Lung (tissue), 12 donors: ENCODE results near the gene NTM. TPM values are rescaled to one million over a fixed set of nuclear protein-coding genes. Genes with fewer than 3 reads are reported as not detected.

Source experiments
- ATAC-seq: fragments of 200-7000 bp; cut with Tn5 transposase; one replicate; pipeline ENCODE4 v1.9.1; 2020; ENCODE audit warnings: moderate number of reproducible peaks; ENCODE audit not compliant: insufficient read depth, low FRiP score
- DNase-seq, 3 donors: peaks; one replicate each; pipeline ENCODE4 v3.0.0-alpha.2; 2013 to 2017
- H3K27ac ChIP-seq, 2 donors: one replicate each; pipeline ENCODE4 v1.5.1; 2013; ENCODE audit warnings: mild to moderate bottlenecking in 2 of 2, moderate library complexity in 2 of 2, control low read depth in 1 of 2, inconsistent platforms in 1 of 2, low read depth in 1 of 2, low read length in 1 of 2
- H3K27me3 ChIP-seq, 3 donors: one replicate each; pipeline ENCODE4 v1.5.1; 2013; ENCODE audit warnings: low read length in 2 of 3; ENCODE audit not compliant: control insufficient read depth in 3 of 3, insufficient read depth in 3 of 3
- H3K36me3 ChIP-seq, 4 donors: one replicate each; pipeline ENCODE4 v1.5.1; 2013; ENCODE audit warnings: low read length in 4 of 4, mild to moderate bottlenecking in 1 of 4, moderate library complexity in 1 of 4; ENCODE audit not compliant: control insufficient read depth in 4 of 4, insufficient read depth in 4 of 4
- H3K4me1 ChIP-seq, 5 donors: one replicate each; pipeline ENCODE4 v1.5.1; 2013; ENCODE audit warnings: low read length in 5 of 5, mild to moderate bottlenecking in 2 of 5, moderate library complexity in 1 of 5; ENCODE audit not compliant: control insufficient read depth in 5 of 5, insufficient read depth in 5 of 5
- H3K4me3 ChIP-seq: one replicate; pipeline ENCODE4 v1.5.1; 2013; ENCODE audit warnings: mild to moderate bottlenecking, control low read depth, moderate library complexity
- H3K9ac ChIP-seq, 2 donors: one replicate each; pipeline ENCODE4 v1.5.1; 2013; ENCODE audit warnings: low read length in 2 of 2, control low read depth in 1 of 2; ENCODE audit not compliant: insufficient read depth in 1 of 2
- H3K9me3 ChIP-seq, 4 donors: one replicate each; pipeline ENCODE4 v1.5.1; 2013; ENCODE audit warnings: low read length in 3 of 4, mild to moderate bottlenecking in 1 of 4, moderate library complexity in 1 of 4; ENCODE audit not compliant: control insufficient read depth in 4 of 4, insufficient read depth in 3 of 4
- WGBS, 2 donors: extraction: QIAGEN DNeasy Blood & Tissue Kit; methylation state at CpG; one replicate each; pipeline ENCODE4 v1.1.7; 2013; 5-methylcytosine and 5-hydroxymethylcytosine counted together
- polyA plus RNA-seq, 2 donors: library from polyadenylated mRNA; stranded (reverse); fragments of 200-250 nt; gene quantifications; one replicate each; pipeline ENCODE4 v1.2.1, GENCODE V29; 2013
- total RNA-seq, 2 donors: library from RNA; depleted of rRNA in 1 of 2; stranded (reverse); fragments of >200 nt in 1 of 2; gene quantifications; one replicate each; pipeline ENCODE4 v1.2.1, GENCODE V29; 2014 to 2021
- TF ChIP-seq, protein P1 (sequence below): IDR thresholded peaks from 2 replicates; pipeline ENCODE4 v1.5.1; 2012; ENCODE audit warnings: mild to moderate bottlenecking; ENCODE audit errors: control extremely low read depth, extremely low read depth
- donor health status: control.
- donor health status: control.
- donor health status: Bipolar disorder and iron deficiency.
- donor health status: healthy.
- donor health status: DM: yes; HTN: yes; CAD: no.

Gene NTM
- total and polyA plus RNA-seq, 4 donors, result 0.39 to 30.9 (median 7.2) TPM

DNA sequence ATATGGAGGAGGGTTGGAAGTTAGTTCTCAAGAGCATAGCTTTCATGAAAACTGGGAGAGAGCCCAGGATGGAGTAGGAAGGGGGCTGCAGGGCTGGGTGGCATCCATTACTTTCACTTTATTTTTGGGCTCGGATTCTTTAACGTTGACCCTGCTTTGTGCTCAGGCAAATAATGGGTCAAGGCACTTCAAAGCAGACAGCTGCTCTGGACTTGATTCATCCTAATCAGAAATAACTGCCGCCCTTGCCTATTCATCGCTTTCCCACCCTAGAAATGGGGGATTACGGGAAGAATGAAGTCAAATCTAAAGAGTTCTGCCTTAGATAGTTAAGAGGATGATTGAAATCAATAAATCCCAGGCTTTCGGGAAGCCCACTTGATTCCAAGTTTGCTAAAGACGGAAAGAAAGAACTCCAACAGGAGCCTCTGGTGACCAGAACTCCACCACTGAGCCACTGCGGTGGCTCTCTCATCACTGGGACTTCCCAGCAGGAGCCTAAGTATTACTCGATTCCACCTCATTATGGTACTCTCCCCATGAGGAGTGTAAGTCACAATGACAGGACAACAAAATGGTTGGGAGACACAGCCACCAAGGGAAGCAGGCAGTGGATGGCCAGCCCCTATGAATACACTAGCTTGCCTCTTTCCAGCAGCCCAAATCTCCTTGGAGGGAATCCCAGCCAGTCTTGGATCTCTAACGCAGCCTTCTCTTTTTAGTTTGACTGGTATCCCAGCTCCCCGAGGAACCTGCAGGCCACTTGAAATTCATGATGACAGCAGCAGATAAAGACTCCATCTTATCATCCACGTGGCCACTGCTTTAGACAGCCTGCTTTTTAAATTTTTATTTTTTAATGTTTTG is 815.5 kb downstream of the NTM start:
- WGBS, 2 donors, result 83 to 88% methylated on average over 12 of the region's 12 CpGs
- Histone ChIP-seq H3K9me3 (peaks cover 0 to 1% (median 0%) of the 10 kb centered on the region in 4 donors), H3K4me3 (no peak overlapping the region), H3K27me3 (no peaks in the 10 kb centered on the region), H3K27ac (no peak overlapping the region), H3K36me3 (no peaks in the 10 kb centered on the region), H3K9ac (no peak overlapping the region), H3K4me1 (no peaks in the 10 kb centered on the region)
- DNase-seq, result no peak
- no peak for ATAC-seq
- TF ChIP-seq, protein P1, sequence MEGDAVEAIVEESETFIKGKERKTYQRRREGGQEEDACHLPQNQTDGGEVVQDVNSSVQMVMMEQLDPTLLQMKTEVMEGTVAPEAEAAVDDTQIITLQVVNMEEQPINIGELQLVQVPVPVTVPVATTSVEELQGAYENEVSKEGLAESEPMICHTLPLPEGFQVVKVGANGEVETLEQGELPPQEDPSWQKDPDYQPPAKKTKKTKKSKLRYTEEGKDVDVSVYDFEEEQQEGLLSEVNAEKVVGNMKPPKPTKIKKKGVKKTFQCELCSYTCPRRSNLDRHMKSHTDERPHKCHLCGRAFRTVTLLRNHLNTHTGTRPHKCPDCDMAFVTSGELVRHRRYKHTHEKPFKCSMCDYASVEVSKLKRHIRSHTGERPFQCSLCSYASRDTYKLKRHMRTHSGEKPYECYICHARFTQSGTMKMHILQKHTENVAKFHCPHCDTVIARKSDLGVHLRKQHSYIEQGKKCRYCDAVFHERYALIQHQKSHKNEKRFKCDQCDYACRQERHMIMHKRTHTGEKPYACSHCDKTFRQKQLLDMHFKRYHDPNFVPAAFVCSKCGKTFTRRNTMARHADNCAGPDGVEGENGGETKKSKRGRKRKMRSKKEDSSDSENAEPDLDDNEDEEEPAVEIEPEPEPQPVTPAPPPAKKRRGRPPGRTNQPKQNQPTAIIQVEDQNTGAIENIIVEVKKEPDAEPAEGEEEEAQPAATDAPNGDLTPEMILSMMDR, result no peak

- DNase-seq, result no peak
- Histone ChIP-seq H3K9me3 (peaks cover 0 to 1% (median 0%) of the 10 kb centered on the region in 4 donors), H3K36me3 (no peaks in the 10 kb centered on the region), H3K4me3 (no peak overlapping the region), H3K27me3 (no peaks in the 10 kb centered on the region), H3K9ac (no peak overlapping the region), H3K27ac (no peak overlapping the region), H3K4me1 (no peaks in the 10 kb centered on the region)
- 56 to 60% methylated on average over 6 of the region's 6 CpGs for WGBS, 2 donors
- TF ChIP-seq, protein P1, result no peak
- ATAC-seq, result no peak
These were observed 816.3 kb downstream of the NTM start for GRCh38 chr11:132186699-132187098.

DNA sequence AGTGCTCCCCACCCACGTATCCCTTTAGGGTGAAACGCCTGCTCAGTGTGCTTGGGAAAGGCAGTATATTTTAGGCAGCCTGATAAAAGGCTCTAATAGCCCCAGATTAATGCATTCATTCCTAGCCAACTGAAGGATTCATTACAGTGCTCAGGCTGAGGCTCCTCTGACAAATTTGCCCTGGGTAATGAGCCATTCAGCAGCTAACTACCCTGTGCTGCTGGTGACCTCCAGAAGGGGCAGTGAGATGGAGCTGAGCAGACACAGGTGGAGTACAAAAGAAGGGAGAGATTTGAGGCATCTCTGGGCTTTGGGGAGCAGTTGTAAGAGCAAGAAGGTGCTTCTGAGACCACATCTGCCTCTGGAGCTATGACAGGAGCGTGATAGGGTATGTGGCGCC is 817.0 kb downstream of the NTM start:
- Histone ChIP-seq H3K4me1 (no peaks in the 10 kb centered on the region), H3K27me3 (no peaks in the 10 kb centered on the region), H3K9me3 (peaks cover 0 to 1% (median 0%) of the 10 kb centered on the region in 4 donors), H3K27ac (no peak overlapping the region), H3K4me3 (no peak overlapping the region), H3K9ac (no peak overlapping the region), H3K36me3 (no peaks in the 10 kb centered on the region)
- no peak for ATAC-seq
- WGBS, 2 donors, result 86 to 88% methylated on average over 4 of the region's 4 CpGs
- TF ChIP-seq, protein P1, result no peak
- no peak for DNase-seq
